HG03196 (cell line): ENCODE results near the gene PCP4L1.
"Not testable (repeated sequence)": the region's sequence is repeated elsewhere in the genome, so short reads cannot be mapped to it uniquely, and the experiment has no call there.

Source experiments
- ATAC-seq: cut with Tn5 transposase; IDR thresholded peaks from one replicate; pipeline ENCODE4 v1.9.1; 2021; ENCODE audit not compliant: unreplicated experiment

The PCP4L1 gene

DNA sequence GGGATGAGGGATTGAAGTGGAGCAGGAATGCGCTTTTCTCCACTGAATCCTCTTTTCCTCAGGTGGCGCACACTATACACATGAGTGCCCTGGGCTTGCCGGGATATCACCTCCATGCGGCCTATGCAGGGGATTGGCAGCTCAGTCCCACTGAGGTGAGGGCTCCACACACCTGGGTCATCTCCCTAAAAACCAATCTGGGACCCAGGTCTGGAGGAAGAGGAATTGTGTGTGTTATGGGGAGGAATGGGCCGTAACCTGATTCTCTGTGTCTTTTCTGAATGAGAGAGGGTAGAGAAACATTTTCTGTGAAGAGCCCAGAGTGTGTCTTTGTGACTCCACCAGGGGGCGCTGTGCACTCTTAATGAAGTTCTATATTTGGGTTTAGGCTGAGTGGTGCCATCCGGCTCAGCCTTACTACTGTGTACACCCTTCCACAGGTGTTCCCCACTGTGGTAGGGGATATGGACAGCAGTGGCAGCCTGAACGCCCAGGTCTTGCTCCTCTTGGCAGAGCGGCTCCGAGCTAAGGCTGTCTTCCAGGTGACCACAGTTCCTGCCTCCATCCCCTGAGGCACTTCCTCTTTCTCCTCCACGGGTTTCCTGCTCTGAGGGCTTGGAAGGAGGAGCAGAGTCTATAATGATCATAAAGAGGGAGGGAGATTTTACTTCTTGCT lies 31.2 kb upstream of the PCP4L1 start:
- ATAC-seq, result no peak

DNA sequence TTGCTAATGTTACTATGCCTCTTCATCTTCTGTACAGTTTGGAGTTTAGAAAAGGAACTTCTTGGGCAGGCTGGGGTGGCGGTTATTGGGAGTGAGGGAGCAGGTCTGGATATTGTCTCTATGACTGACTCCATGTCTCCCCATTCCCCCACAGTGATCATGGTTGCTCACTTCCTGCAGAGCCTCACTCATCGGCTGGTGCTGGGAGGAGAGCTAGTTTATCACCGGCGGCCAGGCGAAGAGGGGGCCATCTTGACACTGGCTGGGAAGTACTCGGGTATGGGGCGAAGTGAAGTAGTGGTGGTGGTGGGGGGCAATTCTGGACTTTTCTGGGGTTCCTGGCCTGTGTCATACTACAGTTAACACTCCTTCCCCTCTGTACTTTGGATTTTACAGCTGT lies 30.5 kb upstream of the PCP4L1 start:
- ATAC-seq, result no peak

DNA sequence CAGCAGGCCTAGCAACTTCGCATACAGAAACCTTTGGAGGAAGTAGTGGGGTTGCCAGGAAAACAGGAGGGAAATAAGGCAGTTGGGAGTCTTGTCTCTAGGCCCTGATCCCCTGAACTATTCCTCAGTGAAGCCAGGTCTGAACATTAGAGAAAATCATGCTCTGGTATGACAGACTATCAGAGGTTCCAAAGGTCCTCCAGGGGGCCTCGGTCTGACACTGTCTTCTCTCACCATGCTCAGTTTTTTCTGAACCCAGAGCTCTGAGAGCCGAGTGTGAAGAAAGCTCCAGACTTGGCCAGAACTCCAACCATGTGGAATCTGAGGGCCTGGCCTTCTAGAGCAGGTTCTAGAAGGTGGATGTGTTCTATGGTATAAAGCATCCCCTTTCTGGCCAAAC lies 28.6 kb upstream of the PCP4L1 start:
- no peak for ATAC-seq

DNA sequence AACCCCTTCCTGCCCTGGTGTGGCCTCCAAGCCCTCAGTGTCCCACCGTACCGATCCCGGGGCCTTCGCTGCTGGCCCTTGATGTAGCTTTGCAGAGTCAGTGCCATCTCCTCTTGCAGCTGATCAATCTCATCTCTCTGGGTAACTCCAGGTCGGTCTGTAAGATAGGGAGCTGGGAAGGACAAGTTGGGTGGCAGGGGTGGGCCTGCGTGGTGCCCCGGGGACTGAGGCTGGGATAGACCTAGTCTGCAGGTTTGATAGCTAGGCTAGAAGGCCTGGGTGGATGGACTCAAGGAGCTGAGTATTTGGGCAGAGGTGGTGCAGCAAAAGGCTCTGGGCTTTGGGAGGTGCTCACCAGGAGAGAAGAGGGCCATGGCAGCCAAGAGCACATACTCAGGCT lies 27.8 kb upstream of the PCP4L1 start:
- no peak for ATAC-seq

DNA sequence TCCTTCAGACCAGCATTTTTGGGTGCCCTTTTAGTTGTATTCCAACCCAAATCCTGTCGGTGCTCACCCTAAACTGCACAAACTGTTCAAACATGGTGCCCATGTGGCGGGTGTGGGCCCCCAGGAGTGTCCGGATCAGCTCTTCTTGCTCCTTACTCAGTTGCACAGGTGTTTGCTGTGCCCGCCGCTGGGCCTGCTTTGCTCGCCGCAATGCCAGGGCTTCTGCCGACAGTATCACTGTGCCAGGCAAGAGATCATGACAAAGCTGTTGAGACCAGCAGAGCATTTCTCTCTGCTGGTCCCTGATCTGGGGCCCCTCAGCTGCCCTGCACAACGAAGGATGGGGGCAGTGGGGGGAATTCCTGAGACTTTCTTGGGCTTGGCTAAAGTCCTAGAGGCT lies 25.4 kb upstream of the PCP4L1 start:
- no peak for ATAC-seq

DNA sequence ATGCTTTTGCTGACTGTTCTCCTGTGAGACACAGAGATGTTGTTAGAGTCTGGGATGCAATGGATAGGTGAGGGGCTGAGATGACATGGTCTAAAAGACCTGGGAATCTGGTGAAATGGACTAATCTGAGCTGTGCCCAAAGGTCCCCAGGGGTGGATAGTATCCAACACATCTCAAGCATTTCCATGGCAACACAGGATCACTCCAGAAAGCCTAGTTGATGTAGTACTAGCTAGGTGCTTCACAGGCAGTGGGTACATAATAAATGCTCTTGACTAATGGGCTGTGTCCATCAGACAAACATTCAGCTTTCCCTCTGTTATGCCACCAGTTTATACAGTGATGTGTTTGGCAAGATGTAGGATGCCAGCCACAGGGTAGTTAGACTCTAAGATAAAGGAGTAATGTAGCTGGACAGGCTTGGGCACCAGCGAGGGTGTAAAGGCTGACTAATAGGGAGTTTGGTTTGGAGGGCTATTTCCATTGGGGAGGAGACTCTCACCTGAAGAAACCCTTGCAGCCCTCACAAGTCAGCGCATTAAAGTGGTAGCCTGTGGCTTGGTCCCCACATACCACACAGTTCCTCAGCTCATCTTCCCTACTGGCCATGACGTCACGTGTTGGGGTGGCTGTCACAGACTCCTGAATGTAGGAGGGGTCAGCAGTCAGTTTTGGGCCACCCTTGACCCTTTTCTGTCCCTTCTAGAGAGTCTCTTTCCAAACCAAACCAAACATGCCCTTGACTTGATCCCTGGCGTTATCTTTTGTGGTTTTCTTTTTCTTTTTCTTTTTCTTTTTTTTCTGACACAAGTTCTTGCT lies 22.4 kb upstream of the PCP4L1 start:
- ATAC-seq, result no peak

DNA sequence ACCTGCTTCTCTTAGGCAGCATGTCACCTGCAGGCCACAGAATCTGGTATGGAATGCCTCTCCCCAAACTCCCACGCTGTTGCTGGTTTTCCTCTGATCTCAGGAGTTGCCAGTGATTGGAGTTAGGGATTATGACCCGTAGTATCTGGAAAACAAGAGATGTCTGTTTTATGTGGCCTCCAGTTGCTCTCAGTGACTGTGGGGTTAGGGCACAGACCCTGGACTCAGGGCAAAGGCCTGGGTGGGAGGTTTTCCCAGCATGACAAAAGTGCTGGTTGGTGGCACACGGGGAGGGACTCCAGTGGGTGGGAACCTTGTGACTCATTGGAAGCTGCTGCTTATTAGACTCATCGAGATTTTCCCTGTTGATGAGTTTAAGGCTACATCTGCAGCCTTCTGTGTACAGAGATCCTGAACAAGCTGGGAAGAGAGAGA lies 20.5 kb upstream of the PCP4L1 start, which contains the start of gene NR1I3:
TSS of gene NR1I3 (minus strand) at position 165 of the 435 bp plus-strand sequence. CDS start 1,638 bp downstream, outside the sequence.
- ATAC-seq, result no peak

DNA sequence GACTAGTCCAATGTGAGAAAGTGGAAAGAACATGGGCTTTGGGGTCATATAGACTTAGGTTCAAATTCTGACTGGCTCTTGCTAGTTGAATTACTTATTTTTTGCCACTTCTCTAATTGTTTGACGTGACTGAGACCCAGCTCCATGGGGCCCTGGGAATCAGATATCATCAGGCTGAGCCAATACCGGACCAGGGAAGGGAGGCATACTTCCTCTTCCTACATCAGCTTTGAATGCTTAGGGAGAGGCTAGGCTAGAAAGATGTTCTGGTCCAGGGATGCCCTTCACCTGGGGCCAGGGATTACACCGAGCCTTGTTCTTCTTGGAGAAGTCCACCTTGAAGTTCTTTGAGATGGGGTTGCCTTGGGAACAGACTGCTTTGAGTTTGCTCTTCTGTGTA lies 16.9 kb upstream of the PCP4L1 start:
- ATAC-seq, result no peak

DNA sequence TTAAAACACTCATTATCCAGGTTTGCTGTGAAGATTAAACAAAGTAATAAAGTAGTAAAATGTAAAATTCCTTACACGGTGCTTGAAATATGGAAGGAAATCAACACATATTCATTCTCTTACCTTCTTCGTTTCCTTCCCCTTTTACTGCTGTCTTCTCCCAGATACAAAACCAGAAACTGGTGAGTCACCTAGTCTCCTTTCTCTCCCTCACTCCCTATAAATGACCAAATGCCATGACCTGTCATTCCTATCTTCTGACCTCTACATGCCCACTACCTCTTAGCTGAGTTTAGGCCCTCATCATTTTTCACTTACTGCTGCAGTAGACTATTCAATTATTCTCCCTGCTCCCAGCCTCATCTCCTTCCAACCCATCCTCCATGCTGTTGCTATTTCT lies 16.2 kb upstream of the PCP4L1 start:
- no peak for ATAC-seq

DNA sequence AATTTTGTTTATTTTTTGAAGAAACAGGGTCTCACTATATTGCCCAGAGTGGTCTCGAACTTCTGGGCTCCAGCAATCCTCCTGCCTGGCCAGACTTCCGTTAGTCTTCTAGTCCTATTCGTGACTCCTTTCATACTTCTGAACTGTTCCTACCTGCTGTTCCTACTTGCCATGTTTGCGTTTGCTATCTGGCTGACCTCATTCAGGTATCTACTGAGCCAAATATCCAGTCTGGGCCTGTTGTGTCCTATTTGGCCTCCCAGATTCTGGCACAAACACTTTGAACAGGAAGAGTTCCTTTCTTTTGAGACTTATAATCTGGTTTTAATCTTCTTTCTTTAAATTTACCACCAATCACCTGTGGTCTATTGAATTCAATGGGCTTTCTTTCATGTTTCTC lies 13.7 kb upstream of the PCP4L1 start:
- no peak for ATAC-seq

DNA sequence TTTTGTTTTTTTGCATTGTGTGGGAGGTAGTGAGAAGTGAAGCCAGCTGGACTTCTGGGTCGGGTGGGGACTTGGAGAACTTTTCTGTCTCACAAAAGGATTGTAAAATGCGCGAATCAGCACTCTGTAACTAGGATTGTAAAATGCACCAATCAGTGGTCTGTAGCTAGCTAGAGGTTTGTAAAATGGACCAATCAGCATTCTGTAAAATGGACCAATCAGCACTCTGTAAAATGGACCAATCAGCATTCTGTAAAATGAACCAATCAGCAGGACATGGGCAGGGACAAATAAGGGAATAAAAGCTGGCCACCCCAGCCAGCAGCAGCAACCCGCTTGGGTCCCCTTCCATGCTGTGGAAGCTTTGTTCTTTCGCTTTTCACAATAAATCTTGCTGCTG lies 8.4 kb upstream of the PCP4L1 start:
- not testable (repeated sequence) for ATAC-seq

DNA sequence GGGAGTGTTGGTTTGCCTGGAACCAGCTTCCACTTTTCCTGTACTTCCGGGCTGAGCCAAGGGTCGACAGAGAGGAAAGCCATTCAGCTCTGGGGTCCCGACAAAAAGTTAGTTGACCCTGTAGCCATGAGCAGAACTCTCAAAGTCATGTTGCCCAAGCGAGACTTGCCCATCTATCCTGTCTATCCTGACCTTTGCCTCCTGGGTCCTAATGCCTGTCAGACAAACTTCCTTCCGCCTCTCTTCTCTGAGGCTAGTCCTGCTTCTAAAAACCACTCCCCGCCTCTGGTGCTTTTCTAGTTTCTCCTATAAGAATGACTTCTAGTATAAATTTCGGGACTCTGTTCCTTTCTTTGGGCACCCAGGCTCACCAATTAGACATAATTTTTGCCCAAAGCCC lies 7.7 kb upstream of the PCP4L1 start:
- no peak for ATAC-seq

DNA sequence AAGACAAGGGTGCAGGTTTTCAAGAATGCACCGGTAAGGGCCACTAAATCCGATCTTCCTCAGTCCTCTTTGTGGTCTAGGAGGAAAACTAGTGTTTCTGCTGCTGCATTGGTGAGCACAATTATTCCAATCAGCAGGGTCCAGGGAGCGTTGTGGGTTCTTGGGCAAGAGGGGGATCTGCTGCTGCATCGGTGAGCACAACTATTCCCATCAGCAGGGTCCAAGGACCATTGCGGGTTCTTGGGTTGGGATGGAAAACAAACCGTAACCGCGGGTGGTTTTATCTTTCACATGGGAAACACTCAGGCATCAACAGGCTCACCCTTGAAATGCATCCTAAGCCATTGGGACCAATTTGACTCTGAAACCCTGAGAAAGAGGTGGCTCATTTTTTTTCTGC lies 7.0 kb upstream of the PCP4L1 start:
- ATAC-seq, result no peak

DNA sequence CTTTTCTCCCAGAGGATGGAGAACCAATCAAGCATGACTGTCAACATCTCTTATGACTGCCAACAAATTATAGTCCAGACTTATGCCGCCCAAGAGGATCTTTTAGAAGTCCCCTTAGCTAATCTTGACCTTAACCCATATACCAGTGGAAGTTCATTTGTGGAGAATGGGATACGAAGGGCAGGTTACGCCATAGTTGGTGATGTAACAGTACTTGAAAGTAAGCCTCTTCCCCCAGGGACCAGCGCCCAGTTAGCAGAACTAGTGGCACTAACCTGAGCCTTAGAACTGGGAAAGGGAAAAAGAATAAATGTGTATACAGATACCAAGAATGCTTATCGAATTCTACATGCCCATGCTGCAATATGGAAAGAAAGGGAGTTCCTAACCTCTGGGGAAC lies 3.2 kb upstream of the PCP4L1 start:
- ATAC-seq, result not testable (repeated sequence)

DNA sequence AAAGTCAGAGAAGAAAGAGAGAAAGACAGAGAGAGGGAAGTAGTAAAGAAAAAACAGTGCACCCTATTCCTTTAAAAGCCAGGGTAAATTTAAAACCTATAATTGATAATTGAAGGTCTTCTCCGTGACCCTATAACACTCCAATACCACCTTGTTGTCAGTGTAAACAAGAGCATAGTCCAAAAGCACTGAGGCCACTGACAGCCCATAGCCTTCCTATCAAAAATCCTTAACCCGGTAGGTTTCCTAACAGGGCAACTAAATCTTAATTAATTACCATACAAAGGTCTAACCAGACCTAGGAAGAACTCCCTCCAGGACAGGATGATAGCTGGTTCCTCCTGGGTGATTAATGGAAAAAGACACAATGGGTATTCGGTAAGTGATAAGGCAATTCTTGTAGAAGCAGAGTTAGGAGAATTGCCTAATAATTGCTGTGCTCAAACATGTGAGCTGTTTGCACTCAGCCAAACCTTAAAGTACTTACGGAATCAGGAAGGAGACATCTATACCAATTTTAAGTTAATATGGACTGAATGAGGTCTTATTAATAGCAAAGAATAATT lies 2.5 kb upstream of the PCP4L1 start:
- ATAC-seq, result not testable (repeated sequence)

DNA sequence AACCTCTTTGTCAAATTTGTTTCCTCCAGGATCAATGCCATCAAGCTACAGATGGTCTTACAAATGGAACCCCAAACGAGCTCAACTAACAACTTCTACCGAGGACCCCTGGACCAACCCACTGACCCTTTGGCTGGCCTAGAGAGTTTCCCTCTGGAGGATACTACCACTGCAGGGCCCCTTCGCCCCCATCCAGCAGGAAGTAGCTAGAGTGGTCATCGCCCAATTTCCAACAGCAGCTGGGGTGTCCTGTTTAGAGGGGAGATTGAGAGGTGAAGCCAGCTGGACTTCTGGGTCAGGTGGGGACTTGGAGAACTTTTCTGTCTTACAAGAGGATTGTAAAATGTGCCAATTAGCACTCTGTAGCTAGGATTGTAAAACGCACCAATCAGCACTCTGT lies 1.4 kb upstream of the PCP4L1 start:
- ATAC-seq, result not testable (repeated sequence)

DNA sequence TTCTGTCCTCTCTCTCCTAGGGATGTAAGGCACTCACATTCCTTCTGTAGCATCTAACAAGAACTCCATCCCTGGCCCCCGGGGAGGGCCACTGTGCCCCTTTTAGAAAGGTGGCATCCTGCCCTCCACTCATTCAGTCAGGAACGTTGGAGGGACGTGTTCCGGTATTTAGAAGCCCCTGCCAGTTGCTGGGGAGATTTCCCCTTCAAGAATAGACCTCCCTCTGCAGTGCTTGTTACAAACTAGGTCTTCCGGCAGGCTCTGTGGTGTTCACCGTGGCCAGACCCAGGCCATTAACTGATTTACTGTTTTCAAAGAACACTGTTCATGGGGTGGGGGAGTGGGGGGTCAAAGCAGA lies 779 bp downstream of the PCP4L1 start:
- no peak for ATAC-seq

DNA sequence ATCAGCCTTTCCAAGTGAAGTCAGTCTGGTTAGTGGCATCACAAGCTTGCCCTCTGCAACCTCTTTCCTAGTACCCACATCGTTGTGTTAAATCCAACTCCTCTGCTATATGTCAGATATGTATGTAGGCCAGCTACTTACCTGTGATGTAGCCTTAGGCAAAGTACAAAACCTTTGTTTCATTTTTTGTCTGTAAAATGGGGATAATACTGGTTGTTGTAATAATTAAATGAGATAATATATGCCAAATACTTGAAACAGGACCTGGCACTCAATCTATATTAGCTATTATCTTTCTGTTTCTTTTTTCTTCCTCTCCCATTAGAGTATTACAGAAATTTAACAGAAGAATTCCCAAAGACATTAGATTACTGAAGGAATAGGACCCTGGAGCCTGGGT lies 1.2 kb downstream of the PCP4L1 start:
- no peak for ATAC-seq

DNA sequence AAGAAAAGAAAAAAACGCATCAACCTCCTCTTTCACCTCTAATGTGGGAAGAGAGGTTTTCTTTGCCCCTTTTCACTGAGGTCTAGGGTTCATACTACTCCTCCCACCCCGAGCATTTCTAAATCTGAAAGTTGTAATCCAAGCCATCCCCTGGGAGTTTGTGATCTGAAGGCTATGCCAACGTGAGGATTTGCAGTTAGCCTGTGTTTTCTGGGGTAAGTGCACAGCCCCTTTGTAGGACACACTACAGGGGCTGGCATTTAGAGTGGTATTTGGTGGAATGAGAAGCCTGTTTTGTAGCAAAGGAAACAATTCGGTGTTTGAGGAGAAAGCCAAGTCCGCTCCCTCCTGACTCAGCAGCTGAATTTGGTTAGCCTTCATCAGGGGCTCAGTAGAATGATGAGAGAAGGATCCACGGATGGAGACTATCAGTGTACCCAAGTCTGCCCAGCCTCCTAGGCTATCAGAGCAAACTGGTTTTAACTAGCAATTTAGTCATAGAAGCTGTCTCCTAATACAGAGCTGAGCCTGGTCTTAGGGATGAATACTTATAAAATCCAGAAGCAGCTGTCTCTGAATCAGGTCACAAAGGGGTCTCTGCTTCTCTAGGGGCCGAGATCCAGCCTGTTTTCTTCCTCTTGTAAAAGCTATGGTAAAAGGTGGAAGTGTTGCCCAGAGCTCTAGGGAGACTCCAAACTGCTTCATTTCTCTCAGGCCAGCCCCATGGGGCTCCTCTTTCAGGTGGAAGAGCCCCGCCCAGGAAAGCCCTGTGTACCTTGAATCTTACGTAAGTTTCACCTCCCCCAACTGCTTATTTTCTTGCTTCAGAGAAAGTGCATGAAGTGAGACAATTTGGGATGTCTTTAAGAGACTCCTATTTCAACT lies 2.1 kb downstream of the PCP4L1 start:
- no peak for ATAC-seq

DNA sequence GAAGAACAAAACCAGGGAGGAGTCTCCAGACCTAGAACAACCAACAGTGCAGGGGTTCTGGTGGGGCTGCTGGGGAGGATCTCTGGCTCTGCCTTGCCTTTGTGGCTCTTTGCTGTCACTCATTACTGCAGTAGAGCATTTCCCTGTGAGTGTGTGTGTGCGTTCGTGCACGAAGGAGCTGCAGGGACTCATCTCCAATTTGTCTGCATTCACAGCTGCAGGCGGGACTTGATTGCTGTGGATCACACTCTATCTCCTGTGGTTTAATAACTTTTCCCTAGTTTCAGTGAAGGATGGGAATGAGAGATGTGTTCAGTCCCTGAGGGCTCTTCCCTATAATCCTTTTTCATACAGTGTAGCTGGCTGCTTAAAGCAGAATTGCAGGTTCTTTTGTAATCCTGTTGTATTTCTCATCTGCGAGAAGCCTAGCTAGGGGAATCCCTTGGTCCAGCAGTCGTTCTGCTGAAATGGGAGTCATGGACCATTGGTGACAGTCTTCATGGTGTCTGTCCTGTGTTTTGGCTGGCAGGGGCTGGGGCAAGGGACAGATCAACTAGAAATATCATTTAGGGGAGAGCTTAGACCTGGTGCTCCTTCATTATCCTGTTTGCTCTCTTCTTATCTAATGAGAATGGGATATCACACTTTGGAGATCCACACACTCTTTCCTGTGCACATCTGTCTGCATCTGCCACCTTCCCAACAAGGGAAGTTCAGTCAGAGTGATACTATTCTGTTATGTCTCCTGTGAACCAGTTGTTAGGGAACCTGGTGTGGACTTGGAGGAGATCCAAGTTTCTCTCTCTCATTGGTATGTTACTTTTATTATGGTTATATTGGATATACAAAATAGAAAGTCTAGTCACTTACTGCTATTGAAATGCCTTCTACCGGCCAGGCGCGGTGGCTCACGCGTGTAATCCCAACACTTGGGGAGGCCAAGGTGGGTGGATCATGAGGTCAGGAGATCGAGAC lies 3.0 kb downstream of the PCP4L1 start:
- no peak for ATAC-seq
